EH (cell line): Measurements from ENCODE around the gene IER5L.

Source experiments
- DNase-seq: peaks from one replicate; pipeline ENCODE4 v3.0.0-alpha.2; 2015; ENCODE audit warnings: low read depth

Gene IER5L

DNA sequence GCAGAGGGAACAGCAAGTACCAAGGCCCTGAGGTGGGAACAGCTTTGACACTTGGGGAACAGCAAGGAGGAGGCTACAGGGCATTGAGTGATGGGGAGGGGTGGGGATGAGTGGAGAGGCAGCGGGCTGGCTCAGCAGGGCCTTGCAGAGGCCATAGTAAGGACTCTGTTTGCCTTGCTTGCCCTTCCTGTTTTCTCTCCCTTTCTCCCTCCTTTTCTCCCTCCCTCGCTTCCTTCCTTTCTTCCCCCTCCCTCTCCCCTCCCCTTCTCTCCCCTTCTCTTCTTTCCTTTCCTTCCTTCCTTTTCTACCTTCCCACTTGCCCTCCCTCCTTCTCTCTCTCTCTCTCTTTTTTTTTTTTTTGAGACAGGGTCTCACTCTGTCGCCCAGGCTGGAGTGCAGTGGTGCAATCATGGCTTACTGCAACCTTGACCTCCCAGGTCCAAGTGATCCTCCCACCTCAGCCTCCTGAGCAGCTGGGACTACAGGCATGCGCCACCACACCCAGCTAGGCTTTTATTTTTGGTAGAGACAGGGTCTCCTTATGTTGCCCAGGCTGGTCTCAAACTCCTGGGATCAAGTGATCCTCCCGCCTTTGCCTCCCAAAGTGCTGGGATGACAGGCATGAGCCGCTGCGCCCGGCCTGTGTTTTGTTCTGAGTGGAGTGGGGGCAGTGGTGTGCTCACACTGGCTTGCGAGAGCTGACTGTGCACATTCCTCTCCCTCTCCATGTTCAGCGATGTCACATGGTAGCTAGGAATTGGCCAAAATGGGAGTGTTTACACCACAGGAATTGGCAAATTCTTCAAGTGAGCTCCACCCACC, 17.1 kb downstream of the IER5L start:
- DNase-seq: peak; percentile 66

DNA sequence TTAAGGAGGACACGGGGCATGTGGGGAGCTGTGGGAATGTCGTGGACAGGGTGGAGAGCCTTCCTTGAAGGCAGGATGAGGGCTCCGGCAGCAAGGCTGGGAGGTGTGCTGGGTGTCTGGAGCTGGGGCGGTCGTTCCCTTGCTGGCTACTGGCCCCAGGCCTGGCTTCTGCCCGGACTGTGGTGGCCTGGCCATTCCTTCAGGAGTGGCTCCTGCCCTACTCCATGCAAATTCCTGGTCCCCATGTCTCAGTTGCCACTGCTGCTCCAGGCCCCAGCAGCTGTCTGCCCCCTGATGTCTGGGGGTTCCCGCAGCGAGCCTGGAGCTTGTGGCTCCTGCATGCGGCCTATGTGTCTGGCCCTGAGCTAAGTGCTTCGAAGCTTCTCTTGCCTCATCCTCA, 21.9 kb downstream of the IER5L start:
- no peak for DNase-seq

DNA sequence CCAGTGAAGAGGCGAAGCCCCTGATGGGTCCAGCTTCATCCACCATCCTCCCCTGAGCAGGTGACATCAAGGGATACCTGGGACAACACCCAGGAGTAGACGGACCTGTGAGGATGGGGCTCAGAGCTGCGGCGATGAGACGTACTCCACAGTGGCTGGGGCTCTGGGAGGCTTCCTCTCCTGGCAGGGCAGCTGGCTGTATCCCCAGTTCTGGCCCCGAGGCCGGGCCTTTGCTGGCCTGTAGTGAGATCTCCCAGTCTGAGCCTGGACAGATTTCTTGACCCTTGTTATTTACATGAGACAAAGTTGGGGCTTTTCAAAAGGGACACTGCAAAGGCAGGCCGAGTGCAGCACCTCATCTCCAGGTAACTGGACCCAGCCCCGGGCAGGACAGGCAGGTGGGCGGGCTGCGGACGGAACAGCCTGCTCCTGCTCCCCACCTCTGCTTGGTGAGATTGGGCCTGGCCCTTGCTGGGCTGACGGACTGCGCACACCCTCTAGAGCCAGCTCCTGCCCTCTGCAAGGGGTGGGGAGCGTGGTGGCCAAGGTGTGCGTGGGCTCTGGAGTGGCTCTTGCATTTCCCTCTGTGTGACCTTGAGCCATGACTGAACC, 23.1 kb downstream of the IER5L start:
- no peak for DNase-seq

DNA sequence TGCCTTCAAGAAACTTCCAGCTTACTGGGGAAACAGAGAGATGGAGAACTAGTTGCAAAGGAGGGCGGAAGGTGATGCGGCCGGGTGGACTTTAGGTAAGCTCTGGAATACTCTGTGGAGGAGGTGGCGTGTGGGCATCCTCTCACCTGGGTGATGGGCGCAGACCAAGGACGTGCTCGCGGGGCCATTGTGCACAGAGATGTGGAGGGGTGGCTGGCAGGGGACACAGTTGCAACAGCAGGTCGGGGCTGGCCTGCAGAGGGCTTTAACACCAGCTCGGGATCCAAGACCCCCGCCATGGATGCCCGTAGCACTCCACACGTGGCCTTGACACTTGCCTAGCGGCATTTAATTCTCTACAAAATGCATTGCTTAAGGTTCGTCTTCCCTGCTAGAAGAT, 26.6 kb downstream of the IER5L start:
- no peak for DNase-seq

DNA sequence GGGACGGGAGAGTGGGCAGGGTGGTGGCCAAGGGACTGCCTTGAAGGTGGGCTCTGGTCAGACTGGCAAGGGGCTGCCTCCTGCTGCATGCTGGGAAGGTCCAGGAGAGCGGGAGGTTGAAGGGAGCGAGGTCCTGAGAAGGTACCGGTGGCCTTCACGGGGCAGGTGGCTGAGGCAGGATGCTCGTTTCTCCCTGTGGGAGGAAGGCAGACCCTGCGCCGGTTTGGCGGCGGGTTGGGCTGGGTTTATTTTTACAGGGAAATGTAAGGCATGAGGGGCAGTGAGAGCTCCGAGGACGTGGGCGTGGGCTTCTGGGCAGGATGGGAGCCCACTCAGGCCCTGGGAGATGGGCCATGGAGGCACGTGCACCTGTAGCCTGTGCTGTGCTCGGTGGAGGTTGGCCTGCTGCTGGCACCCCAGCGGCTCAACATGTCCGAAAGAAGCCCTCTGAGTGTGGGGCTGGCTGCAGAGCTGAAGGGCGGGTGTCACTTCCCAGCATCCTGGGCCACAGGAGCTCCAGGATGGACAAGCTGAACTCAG, 27.3 kb downstream of the IER5L start:
- no peak for DNase-seq

DNA sequence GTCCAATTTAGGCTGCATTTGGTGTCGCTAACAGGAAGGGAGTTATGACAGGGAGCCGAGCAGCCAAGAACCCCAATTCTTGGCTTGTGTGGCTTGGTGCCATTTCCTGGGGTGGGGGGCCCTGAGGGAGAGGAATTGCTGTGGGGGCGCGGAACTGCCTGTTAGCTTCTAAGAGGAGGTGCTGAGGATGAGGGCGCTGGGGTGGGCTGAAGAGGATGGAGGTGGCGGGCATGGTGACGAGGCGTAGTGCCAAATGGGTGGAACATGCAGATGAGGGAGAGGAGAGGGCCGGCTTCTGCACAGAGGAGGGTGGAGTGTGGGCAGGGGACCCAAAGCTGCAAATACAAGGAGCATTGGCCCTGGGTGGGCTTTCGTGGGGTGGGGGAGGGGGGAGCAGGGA, 27.9 kb downstream of the IER5L start:
- no peak for DNase-seq

DNA sequence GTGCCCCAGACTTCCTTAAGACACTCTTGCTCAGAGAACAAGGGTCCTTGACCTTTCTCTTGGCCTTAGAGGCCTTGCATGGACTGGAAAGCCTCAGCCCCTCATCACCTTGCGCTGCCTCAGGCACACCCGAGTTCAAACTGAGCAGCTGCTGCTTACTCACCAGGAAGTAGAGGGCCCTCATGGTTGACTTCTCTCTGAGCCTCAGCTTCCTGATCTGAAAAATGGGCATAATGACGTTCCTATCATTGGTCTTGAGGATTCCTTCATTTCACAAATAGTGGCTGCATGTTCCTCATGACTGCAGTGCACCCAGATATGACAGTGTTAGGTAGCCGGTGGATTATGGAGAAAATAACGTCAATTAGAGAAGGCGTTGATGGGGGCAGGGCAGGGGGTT, 28.6 kb downstream of the IER5L start:
- no peak for DNase-seq

DNA sequence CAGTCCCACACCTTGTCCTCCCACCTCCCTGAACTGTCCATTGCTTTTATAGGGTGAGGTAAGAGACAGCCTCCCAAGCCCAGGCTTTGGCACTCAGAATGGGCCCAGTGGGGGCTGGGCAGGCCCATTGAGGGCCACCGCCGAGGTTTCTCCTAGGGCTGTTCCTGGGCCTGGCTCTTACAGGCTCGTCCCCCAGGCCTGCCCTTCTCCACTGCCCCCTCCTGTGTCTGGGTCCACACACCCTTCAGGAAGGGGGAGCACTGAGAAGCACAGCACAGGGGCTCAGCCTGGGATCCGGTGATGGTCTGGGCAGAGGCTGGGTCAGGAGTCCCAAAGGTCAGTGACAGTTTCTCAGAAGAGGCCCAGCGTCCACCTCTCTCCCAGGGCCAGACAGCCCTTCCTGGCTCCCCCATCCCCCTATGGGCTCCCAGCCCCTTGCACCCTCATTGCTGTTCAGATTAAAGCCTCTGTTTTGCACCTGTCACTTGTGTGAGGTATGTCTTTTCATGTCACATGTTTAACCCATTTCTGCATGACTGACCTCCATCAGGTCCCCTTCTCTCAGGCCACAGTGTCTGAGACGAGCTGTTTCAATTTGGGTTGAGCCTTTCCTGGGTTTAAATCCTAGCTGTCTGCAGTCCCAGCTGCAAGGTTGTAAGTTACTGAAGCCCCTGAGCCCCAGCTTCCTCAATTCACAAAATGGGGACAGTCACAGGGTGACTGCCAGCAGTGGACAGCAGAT, 29.4 kb downstream of the IER5L start:
- no peak for DNase-seq

DNA sequence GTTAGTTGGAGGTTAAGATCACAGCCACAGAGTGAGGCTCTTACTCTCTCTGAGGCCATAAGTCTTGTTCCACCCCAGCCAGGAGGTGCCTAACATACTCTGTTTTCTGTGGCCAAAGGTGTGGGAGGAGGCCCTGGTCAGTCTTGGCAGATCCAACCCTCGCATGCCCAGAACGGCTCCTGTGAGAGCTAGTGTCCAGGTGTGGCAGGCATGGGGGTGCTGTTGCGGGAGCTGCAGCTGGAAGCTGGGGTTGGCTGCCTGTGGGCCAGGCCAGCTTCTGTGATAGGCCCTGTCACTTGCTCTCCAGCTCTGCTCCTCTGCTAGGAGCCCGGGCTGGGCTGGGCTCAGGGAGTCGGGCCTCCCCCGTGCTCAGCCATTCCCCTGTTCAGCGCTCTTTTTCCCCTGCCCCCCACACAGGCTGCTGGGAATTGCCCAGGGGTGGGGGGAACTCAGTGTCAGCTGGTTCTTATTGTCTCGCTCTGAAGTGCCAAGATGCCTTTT, 31.6 kb downstream of the IER5L start:
- DNase-seq: peak; percentile 61

DNA sequence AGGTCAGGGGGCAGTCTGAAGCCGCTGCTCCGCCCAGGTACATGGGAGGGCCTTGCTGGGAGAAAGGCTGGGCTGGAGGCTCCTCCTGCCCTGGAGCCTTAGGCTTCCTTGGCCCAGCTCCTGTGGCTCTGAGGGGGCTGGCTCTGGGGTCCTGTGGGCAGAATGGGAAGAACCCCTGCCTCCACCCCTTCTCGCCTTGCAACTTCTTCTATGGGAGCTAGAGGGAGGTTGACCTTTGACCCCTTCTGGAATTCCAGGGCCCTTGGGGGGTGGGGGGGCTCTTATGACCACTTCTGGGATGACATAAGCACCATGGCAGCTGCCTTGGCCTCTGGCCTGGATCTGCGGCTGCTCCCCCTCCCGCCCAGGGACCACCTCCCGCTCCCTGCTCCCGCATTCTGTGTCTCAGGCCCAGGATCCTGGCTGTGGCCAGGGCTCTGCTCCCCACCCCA, 32.2 kb downstream of the IER5L start:
- DNase-seq: peak; percentile 98

DNA sequence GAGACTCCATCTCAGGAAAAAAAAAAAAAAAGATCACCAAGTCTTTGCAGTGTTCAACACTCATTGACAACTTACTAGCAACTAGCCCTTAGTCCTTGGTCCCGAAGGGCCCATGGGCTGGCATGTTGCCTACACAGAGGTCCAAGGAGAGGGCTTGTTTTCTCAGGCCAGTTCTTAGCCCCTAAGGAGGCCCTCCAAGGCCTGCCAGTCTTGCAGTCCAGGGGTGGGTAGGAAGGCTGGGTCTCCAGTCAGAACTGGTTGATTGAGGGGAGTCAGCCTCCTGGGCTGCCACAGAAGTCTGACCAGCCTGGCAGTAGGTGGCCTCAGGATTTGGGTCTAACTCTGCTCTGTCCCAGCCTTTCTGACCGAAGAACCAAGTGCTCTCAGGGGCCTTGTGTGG, 32.7 kb downstream of the IER5L start:
- peak; percentile 28 for DNase-seq

DNA sequence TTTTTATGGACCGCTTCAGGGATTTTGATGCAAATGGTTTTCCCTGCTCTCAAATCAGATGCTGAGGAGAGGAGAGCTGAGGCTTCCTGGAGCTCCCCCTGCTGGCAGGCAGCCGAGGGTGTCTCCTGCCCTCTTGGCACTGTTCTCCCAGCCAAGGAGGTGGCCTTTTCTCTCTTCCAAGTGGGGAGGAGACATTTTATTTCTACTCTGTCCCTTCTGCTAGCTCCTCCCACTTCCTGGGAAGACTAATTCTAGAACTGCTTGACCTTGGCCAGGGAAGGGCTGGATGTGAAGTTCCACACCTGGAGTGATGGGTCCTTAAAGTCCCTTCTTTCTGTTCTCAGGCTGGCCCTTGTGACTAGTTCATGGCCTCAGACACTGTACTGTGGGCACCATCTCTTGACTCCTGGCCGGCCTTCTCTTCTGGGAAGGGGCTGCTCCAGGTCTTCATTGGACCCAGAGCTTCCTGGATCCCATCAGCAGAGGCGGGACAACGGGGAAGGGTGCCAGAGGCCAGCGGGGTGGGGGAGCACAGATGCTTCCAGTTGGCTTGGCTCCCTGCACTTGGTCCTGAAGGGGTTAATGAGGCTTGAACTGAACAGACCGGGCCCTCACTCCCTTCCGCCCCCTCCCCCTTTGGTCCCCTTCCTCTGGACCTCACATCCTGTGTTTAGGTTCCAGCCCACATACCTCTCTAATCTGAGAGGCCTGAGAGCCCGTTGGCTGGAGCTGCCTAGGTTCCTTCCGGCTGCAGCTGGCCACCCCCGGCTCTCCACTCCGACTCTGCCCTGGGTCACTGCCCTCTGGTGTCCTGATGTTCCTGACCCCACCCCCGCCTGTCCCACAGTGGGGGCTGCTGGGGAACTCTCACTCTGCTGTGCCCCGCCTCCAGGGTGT, 34.8 kb downstream of the IER5L start:
- peak; percentile 97 for DNase-seq

DNA sequence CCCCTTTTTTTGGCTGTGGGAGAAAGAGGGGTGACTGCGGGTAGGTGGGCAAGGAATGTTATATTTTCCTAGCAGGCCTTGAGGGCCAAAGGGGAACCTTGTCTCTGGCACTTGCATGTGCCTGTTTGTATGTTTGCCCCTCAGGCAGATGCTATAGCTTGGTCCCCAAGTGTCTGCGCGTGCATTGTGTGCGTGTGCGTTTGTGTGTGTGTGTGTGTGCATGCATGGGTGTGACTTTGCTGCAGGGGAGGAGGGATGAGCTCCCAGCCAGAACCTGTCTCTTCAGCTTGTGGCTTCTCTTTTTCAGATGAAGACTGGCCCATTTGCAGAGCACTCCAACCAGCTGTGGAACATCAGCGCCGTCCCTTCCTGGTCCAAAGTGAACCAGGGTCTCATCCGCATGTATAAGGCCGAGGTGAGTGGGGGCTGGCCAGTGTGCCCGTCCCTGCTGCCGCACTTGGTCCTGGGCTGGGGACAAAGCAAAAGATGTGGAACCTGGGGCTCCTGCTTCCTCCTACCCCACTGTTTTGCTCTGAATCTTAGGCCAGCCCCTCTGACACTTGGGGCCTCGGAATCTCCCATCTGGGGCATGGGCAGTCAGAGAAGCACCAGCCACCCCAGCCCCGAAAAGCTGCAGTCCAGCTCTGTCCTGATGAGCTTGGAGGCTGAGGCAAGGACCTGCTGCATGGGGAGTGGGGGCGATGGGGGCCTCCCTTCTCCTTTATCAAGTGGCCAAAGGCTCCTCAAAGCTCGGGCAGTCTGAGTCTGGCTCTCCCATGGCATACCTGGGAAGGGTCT, 35.7 kb downstream of the IER5L start:
- DNase-seq: no peak

DNA sequence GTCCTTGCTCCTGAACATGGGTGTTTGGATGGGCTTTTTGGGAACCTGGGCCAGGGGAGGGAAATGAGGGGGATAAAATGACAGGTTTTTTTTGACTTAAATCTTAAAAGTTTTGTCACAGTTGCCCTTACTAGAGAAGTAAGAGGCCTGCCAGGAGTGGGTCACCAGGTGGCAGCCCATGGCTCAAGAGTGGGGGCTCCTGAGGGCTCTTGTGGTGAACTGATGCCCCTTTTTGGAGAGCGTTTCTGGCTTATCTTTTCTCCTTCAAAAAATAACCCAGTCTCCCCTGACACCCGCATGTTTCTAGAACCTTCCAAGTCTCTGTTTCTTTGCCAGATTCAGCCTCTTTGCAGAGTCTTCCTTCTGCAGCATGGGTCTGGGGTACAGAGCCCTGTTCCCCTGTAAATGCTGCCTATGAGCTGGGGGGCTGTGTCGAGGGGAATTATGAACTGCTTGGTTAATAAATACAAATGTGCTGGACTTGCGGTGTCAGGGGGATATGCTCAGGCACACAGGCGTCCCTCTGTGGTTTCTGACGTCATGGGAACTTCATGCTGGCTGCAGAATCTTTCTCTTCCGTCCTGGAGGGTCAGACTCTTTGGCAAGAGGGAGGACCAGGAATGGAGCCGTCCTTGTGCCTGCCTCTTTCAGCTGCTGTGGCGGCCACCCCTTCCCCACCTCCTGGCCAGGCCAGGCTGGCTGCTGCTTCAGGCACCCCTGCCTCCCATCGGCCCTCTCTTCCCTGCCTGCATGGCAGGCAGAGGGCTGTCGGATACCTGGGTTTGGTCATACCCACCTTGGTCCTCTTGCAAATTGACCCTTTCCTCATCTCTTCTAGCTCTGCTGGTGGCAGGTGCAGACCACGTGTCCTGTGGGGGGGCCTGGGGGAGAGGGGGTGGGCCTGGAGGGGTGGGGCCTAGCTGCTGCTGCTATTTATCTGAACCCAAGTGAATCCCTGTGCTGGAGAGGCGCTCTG, 36.7 kb downstream of the IER5L start:
- DNase-seq: peak; percentile 98

DNA sequence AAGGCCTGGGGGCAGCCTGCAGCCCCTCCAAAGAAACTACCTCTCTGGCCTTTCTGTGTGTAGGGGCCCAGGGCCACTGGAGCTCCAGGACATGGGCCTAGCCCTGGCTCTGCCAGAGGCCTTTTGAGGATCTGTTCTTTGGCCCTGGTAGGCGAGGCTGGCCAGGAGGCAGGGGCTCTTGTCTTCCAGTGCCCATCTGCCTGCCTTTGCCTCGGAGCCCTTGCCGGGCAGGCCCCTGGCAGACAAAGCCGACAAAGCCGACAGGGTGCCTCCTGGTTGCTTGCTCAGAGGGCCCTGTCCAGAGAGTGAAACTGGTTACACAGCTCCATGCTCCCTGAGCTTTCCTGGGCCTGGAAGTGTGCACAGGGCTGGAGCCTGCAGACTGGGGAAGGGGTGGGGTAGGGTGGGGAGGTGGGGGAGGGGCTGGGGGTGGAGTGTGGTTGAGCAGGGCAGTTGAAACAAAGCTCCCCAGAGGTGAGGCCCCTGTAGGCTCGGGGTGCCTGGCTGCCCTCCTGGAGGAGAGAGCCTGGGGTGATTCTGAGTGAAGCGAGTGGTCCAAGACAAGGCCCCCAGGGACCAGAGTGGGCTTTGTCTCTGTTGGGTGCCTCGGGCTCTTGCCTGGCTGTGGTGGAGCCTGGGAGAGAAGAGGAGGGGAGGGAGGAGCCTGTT, 37.5 kb downstream of the IER5L start:
- DNase-seq: peak; percentile 70

DNA sequence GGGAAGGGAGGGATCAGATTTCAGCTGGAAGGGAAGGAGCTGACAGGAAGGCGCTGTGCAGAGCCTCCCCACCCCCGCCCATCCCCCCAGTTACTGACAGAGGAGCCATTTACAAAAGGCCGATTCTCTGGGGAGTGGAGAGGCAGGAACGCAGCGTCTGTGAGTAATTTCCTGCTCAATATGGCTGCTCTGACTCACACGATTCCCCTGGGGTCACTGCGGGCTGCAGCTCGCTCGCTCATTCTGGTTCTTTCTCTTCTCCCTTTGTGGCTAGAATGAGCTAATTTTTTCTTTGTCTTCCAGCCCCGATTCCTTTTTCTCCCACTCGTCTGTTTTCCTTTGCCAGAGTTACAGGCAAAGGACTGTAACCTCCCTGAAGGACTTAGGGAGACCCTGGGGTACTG, 38.1 kb downstream of the IER5L start:
- peak; percentile 100 for DNase-seq

DNA sequence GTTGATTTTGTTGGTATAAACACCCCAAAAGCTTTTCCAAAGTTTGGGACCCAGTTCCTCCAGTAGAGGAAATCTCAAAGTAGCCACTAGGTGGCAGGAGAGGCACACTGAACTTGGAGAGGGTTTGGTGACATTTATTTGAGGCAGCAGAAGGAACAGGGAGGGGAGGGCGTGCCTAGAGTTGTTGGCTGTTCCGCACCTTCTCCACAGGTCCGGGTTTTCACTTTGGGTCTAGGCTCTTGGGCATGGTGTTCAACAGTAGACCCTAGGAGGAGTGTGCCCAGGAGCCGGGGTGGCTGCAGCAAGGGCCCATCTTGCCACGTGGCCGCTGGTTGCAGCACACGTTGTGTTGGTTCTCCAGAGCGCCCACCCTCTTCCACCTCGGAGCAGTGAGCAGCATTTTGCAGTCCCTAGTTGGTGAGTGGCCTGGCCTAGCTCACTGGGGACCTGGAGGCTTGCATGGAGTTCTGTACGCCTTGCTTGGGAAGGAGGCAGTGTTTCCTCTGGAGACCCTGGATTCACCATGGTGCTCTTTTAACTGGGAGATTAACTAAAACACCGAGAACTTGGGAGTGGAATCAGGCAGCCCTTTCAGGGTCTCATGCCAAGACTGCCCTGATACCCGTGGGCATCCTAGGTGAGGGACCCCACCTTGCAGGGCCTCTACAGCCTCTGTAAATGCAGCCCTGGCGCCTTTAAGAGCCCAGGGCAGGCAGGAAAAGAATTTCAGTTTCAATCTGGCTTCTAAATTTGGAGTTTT, 38.6 kb downstream of the IER5L start:
- peak; percentile 91 for DNase-seq
